Measurements from ENCODE around the gene MXD4.
A peak's percentile ranks its signal among the peaks of the same experiment; 100 is the strongest.

MXD4 gene

GRCh38 chr4:2274320-2275043 lies 12.6 kb upstream of the MXD4 start:
- DNase-seq, result no peak

GRCh38 chr4:2273657-2274319 lies 11.9 kb upstream of the MXD4 start:
- DNase-seq, result no peak

DNA sequence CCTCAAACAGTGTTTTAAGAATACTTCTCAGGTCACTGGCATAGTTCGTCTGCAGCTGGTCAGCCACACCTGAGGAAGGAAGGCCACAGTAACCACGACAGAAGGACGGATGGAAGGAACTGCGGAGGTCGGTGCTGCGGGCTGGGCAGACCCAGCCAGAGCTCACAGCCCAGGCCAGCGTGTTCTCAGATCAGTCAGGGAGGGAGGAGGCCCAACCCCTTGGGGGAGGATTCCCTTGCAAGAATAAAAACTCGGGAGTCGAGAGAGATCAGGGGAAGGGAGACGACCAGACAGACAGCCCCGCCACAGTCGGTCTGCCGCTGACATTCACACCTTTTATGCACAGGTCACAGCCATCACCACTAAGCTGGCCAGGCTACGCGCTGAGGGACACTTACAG lies 11.3 kb upstream of the MXD4 start:
- no peak for DNase-seq

DNA sequence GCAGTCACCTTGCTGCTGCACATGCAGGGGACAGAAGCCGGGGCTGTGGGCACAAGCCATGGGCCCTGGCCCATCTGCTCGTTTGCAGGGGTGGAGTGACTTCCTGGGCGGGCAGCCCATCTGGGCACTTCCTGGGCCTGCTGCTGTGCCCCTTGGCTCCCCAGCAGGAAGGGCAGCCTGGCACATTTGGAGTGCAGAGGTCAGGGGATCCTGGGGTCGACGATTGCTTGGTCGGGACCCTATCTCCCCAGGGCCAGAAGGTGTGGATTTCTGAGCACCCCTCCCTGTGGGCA lies 10.9 kb upstream of the MXD4 start:
- DNase-seq, result no peak

- DNase-seq, result no peak
Measured at GRCh38 chr4:2272026-2272827, 10.3 kb upstream of the MXD4 start.

- no peak for DNase-seq
Measured at GRCh38 chr4:2271279-2272025, 9.5 kb upstream of the MXD4 start.

GRCh38 chr4:2270341-2271165 lies 8.6 kb upstream of the MXD4 start:
- no peak for DNase-seq

DNA sequence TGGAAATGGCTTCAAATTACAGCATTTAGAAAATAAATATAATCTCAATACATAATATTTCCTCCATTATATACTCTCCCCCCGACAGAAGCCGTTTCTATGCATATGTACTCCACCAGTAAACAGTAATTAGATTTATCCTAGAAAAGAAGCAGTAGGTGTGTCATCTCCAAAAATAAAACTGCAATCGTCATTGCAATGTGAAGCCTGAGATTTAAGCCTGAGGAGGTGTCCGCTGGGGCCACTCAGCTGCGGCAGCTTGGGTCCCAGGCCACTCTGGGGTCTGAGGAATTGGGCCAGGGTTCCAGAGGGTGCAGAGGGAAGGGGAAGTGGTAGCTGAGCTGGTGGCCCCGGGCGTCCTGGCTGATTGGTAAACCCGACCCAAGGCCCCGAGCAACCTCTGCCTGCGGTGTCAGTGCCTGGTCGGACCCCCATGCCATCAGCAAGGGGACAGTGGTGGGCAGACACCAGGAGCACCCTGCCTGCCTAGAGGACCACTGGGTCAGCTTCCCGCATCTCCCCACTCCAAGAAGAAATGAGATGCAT lies 7.8 kb upstream of the MXD4 start:
- DNase-seq, result no peak

DNA sequence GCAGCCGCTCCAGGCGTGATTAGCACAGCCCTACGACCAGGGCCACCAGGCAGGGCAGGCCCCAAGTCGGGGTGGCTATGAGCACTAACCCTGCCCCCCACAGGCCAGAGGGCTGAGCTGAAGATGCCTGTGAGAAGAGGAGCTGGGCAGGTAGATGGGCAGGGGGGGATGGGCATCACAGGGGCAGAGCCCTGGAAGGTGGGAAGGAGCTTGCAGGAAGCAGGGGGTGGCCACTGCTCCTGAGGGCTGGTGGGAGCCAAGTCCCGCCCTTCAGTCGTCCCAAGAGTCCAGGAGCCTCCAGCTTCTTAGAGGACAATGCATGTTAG lies 7.3 kb upstream of the MXD4 start:
- no peak for DNase-seq

GRCh38 chr4:2268357-2269205 lies 6.7 kb upstream of the MXD4 start:
- DNase-seq, result no peak

DNA sequence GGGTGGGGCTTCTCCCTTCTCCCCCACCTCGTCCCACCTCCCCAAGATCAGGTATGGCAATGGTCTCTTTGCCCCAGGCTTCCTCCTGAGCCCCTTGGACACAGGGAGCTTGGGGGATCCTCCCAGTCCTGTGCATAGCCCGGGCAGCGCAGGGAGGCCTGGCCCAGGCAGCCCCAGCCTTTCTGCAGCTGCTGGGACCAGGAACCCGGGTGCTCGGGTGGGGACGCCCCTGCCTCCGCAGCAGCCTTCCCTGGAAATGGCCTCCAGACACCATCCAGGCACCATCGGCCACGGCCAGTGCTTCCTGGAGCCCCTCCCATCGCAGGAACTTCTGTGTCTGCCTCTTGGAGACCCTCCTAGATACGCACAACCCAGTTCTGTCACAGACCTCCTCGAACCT lies 5.9 kb upstream of the MXD4 start:
- DNase-seq, result no peak

- no peak for DNase-seq
Measured at GRCh38 chr4:2267320-2267811, 5.5 kb upstream of the MXD4 start.

- no peak for DNase-seq
Measured at GRCh38 chr4:2266821-2267220, 4.9 kb upstream of the MXD4 start.

- DNase-seq, result no peak
Measured at GRCh38 chr4:2266181-2266580, 4.3 kb upstream of the MXD4 start.

DNA sequence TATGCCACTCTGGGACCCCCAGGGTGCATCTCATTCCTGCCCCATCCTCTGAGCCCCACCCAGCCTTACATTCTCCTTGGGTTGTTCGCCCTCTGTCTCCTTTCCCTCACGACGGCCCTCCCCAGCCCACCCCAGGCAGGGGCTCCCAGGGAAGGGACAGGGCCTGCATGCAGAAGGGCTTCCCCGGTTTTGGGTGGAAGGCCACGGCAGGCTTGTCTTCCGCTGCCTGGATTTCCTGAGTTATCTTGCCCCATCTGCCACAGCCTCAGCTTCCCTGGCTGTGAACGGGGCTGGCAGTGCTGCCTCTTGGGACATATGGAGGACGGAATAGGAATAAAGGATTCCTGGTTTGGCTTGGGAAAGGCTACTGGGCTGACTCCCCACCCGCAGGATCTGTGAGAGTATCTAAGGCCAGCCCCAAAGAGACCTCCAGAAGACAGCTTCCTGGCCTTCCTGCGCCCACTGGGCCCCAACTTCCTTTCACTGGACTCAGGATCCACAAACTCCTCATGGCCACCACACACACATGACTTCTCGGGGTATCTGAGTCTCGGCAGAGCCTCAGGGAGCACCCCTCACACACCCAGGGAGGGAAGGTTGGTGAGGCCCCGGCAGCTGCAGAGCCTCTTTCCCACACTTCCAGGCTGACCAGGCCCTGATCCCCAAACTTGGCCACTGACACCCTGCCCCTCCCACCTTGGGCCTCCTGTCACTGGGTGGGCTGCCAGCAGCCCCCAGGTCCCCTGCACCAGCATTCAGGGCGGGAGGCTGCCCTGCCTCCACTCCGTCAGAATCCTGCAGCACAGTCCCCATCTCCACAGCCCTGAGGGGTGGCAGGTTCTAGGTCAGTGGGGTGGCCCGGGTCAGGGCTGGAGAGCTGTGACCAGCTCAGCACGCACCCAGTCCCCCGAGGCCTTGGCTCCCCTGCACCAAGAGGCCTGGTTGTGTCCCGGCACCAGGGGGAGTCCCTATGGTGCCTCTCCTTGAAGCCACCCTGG lies 3.5 kb upstream of the MXD4 start:
- DNase-seq, result no peak

DNA sequence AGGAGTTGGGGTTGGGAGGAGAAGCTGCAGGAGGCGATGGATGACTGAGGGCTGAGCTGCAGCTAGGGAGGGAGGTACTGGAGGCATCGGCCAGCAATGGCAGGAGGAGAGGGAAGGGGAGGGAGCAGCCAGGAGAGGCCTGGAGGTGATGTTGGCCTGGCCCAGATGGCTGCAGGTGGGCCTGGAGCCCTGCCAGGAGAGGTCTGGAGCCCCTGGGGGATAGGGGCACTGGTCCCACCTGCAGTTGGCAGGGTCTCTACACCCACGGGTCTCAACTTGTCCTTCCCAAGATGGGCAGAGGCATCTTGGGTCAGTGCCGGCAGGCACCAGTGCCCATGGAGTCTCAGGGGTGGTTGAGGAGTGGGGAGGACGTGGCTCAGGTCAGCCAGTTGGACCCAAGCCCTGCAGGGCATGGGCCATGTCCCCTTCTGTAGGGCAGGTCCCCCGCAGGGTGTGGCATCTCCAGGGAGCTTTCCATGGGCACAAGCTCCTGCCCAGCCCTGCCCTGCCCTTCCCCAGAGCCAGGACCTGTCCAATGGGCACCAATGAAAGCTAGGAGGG lies 2.7 kb upstream of the MXD4 start:
- no peak for DNase-seq

DNA sequence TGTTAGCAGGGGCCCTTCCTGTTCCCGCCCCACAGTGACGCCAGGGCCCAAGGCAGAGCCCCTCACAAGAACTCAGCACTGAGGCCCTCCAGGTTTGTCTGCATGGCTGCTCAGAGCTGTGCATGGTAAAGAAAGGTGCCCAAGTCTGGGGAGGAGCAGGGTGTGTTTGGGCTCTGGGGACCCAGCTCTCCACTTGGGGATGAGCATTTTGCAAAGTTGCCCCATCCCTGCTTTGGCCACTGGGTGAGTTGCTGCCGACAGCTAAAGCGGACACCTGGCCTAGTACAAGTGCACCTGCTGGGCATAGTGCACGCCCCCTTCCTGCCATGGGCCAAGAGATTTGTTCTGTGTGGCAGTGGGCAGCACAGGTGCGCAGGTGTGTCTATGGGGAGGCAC lies 2.0 kb upstream of the MXD4 start:
- no peak for DNase-seq

- DNase-seq, result no peak
Measured at GRCh38 chr4:2262944-2263250, 988 bp upstream of the MXD4 start.

- DNase-seq, result peak; percentile 97
Measured at GRCh38 chr4:2262145-2262943, 435 bp upstream of the MXD4 start.
